Measurements from ENCODE around the gene GBE1. TPM values are rescaled to one million over a fixed set of nuclear protein-coding genes. Genes with fewer than 3 reads are reported as not detected.

GBE1 gene
- total and polyA plus RNA-seq, 10 of the 15 experiments (the other 5 are each of a cell fraction or from before 2014, with no cell fraction given), result 21.4 to 62.2 (median 41.5) TPM

DNA sequence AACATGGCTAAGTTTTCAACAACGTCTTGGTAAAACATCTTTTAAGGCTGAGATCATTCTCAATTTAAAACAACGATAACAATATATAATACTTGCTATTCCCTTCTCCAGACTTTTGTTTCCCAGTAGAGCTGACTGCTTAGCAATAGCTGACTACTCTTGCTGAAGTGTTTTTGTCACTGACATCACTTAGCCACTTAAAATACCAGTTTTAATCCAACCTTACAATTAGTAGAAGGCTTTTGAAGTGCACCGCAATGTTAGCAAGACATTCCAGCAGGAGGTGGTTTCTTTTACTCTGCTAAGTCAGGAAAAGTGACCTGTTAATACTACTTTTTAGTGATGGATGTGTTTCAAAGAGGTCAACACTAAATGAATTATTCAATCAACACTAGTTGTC lies 28.7 kb upstream of the GBE1 start:
- ChIA-PET SMC1A (ENCODE audit: uncharacterized antibody, unreplicated experiment) (interaction anchor here (1.1 to 3.1 kb wide), 5 partner anchors 13 to 34 kb away, joined by 4 to 18 read pairs (median 14); partner anchors contain the start of gene GBE1), RAD21 (ENCODE audit: unreplicated experiment) (interaction anchor here (2.6 kb wide), 1 partner anchor 12 kb away, joined by 8 read pairs; no protein-coding TSS in a partner anchor), CTCF (interaction anchor here (0.7 kb wide), 1 partner anchor 13 kb away, joined by 3 read pairs; no protein-coding TSS in a partner anchor), POLR2A (no interaction called here)
- no peak for FAIRE-seq
- no peak overlapping the region for H3K4me2 ChIP-seq (ENCODE audit: control insufficient read depth, insufficient read depth)
- 67% methylated on average over 3 of the region's 3 CpGs for WGBS (ENCODE audit: insufficient coverage, insufficient replicate concordance, low lambda C conversion rate, missing lambda C conversion rate)
- ATAC-seq, result no peak
- in situ Hi-C loops (cut with MboI) (no loop called here), intact Hi-C loops (cut with micrococcal nuclease; ENCODE audit: unreplicated experiment) (no loop called here)
- peaks cover 16% of the 10 kb centered on the region for H3K4me1 ChIP-seq (ENCODE audit: control insufficient read depth, insufficient read depth, low read length)
- no peak overlapping the region for H3K4me3 ChIP-seq
- H3K79me2 ChIP-seq (ENCODE audit: control insufficient read depth, insufficient read depth, low read length), result no peaks in the 10 kb centered on the region
- no peaks in the 10 kb centered on the region for H4K20me1 ChIP-seq (ENCODE audit: control insufficient read depth, insufficient read depth)
- H3K27me3 ChIP-seq (replicated peaks in 1 of 2; ENCODE audit: control insufficient read depth in 2 of 2, insufficient read depth in 2 of 2, low read length in 1 of 2), result no peaks in the 10 kb centered on the region
- no peaks in the 10 kb centered on the region for H3K36me3 ChIP-seq (ENCODE audit: control insufficient read depth in 2 of 2, insufficient read depth in 2 of 2, low read length in 1 of 2)
- no peak for DNase-seq (ENCODE audit: low read depth, low spot score)
- peaks cover 13% of the 10 kb centered on the region for H3K9me3 ChIP-seq (replicated peaks; ENCODE audit: control insufficient read depth, insufficient read depth, low read length)
- no TSS peak for BruUV-seq (replicated peaks)
- no peak overlapping the region for H3K9ac ChIP-seq (ENCODE audit: control insufficient read depth, insufficient read depth, low read length)
- H3K27ac ChIP-seq (ENCODE audit: control insufficient read depth, insufficient read depth), result peak overlapping the region; percentile 69
- TF ChIP-seq CBFB (IDR thresholded peaks at IDR 0.05; ENCODE audit: low read depth), result no peak
- TF ChIP-seq, protein P1, sequence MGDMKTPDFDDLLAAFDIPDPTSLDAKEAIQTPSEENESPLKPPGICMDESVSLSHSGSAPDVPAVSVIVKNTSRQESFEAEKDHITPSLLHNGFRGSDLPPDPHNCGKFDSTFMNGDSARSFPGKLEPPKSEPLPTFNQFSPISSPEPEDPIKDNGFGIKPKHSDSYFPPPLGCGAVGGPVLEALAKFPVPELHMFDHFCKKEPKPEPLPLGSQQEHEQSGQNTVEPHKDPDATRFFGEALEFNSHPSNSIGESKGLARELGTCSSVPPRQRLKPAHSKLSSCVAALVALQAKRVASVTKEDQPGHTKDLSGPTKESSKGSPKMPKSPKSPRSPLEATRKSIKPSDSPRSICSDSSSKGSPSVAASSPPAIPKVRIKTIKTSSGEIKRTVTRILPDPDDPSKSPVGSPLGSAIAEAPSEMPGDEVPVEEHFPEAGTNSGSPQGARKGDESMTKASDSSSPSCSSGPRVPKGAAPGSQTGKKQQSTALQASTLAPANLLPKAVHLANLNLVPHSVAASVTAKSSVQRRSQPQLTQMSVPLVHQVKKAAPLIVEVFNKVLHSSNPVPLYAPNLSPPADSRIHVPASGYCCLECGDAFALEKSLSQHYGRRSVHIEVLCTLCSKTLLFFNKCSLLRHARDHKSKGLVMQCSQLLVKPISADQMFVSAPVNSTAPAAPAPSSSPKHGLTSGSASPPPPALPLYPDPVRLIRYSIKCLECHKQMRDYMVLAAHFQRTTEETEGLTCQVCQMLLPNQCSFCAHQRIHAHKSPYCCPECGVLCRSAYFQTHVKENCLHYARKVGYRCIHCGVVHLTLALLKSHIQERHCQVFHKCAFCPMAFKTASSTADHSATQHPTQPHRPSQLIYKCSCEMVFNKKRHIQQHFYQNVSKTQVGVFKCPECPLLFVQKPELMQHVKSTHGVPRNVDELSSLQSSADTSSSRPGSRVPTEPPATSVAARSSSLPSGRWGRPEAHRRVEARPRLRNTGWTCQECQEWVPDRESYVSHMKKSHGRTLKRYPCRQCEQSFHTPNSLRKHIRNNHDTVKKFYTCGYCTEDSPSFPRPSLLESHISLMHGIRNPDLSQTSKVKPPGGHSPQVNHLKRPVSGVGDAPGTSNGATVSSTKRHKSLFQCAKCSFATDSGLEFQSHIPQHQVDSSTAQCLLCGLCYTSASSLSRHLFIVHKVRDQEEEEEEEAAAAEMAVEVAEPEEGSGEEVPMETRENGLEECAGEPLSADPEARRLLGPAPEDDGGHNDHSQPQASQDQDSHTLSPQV (IDR thresholded peaks at IDR 0.05), result no peak
- no peak for TF ChIP-seq NFYA (IDR thresholded peaks at IDR 0.05; ENCODE audit: borderline replicate concordance, low read depth, low read length)
- TF ChIP-seq, protein P2, sequence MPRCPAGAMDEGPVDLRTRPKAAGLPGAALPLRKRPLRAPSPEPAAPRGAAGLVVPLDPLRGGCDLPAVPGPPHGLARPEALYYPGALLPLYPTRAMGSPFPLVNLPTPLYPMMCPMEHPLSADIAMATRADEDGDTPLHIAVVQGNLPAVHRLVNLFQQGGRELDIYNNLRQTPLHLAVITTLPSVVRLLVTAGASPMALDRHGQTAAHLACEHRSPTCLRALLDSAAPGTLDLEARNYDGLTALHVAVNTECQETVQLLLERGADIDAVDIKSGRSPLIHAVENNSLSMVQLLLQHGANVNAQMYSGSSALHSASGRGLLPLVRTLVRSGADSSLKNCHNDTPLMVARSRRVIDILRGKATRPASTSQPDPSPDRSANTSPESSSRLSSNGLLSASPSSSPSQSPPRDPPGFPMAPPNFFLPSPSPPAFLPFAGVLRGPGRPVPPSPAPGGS (IDR thresholded peaks at IDR 0.05; ENCODE audit: borderline replicate concordance, insufficient read depth, low read depth, low read length, poor library complexity, severe bottlenecking), result no peak
- TF ChIP-seq SMAD5 (IDR thresholded peaks at IDR 0.05; ENCODE audit: low read depth), result no peak
- TF ChIP-seq CEBPB (IDR thresholded peaks at IDR 0.05; ENCODE audit: borderline replicate concordance in 1 of 2, low read depth in 2 of 2, low read length in 2 of 2), result no peak
- TF ChIP-seq RUNX3 (IDR thresholded peaks at IDR 0.05; ENCODE audit: low read length), result no peak
- TF ChIP-seq ETV6 (conservative IDR thresholded peaks at IDR 0.05 in 1 of 2, IDR thresholded peaks at IDR 0.05 in 1 of 2; ENCODE audit: borderline replicate concordance in 1 of 2, low read depth in 1 of 2), result no peak
- TF ChIP-seq SPI1 (IDR thresholded peaks at IDR 0.05; ENCODE audit: borderline replicate concordance, insufficient read depth, low read depth, low read length), result no peak
- no peak for TF ChIP-seq RBBP5 (conservative IDR thresholded peaks at IDR 0.05)
- TF ChIP-seq TARDBP (IDR thresholded peaks at IDR 0.05; ENCODE audit: borderline replicate concordance), result no peak
- no peak for TF ChIP-seq IKZF2 (IDR thresholded peaks at IDR 0.05)
- TF ChIP-seq ZNF207 (IDR thresholded peaks at IDR 0.05; ENCODE audit: borderline replicate concordance), result no peak
- no peak for TF ChIP-seq BACH1 (IDR thresholded peaks at IDR 0.05; ENCODE audit: borderline replicate concordance)
- no peak for TF ChIP-seq ZZZ3 (IDR thresholded peaks at IDR 0.05; ENCODE audit: control insufficient read depth, insufficient read length, low read depth)
- TF ChIP-seq HDAC6 (IDR thresholded peaks at IDR 0.05; ENCODE audit: unreplicated experiment), result no peak
- TF ChIP-seq, protein P3, sequence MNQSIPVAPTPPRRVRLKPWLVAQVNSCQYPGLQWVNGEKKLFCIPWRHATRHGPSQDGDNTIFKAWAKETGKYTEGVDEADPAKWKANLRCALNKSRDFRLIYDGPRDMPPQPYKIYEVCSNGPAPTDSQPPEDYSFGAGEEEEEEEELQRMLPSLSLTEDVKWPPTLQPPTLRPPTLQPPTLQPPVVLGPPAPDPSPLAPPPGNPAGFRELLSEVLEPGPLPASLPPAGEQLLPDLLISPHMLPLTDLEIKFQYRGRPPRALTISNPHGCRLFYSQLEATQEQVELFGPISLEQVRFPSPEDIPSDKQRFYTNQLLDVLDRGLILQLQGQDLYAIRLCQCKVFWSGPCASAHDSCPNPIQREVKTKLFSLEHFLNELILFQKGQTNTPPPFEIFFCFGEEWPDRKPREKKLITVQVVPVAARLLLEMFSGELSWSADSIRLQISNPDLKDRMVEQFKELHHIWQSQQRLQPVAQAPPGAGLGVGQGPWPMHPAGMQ (IDR thresholded peaks at IDR 0.05; ENCODE audit: borderline replicate concordance), result no peak
- H2AFZ ChIP-seq (ENCODE audit: control insufficient read depth, low read depth, low read length), result peak overlapping the region; percentile 33; the same call in 1 of the 2 replicates
